Muscle layer of duodenum (tissue), 2 donors: Measurements from ENCODE around the gene ECHDC3.
A peak's percentile ranks its signal among the peaks of the same experiment; 100 is the strongest.

Experiments
- H3K27ac ChIP-seq: one replicate; pipeline ENCODE4 v1.7.0; 2013; ENCODE audit warnings: mild to moderate bottlenecking, low read length
- H3K27me3 ChIP-seq: one replicate; pipeline ENCODE4 v1.7.0; 2013; ENCODE audit warnings: low read depth, mild to moderate bottlenecking, control low read depth, low read length
- H3K36me3 ChIP-seq, 2 donors: one replicate each; pipeline ENCODE4 v1.7.0; 2013; ENCODE audit warnings: low read length in 2 of 2, control low read depth in 1 of 2, mild to moderate bottlenecking in 1 of 2; ENCODE audit not compliant: insufficient read depth in 2 of 2, control insufficient read depth in 1 of 2
- H3K4me1 ChIP-seq, 2 donors: one replicate each; pipeline ENCODE4 v1.7.0; 2013; ENCODE audit warnings: low read length in 2 of 2, mild to moderate bottlenecking in 2 of 2, control low read depth in 1 of 2, moderate library complexity in 1 of 2; ENCODE audit not compliant: insufficient read depth in 2 of 2, control insufficient read depth in 1 of 2
- H3K4me3 ChIP-seq, 2 donors: one replicate each; pipeline ENCODE4 v1.7.0; 2013; ENCODE audit warnings: low read length in 2 of 2, low read depth in 1 of 2, mild to moderate bottlenecking in 1 of 2
- H3K9me3 ChIP-seq, 2 donors: one replicate each; pipeline ENCODE4 v1.7.0; 2013; ENCODE audit warnings: low read length in 2 of 2, control low read depth in 1 of 2, mild to moderate bottlenecking in 1 of 2; ENCODE audit not compliant: control insufficient read depth in 1 of 2
- donor health status: healthy.

The ECHDC3 gene

GRCh38 chr10:11742009-11742778, at the start of gene ECHDC3:
Gene ECHDC3 (plus strand): TSS chr10:11742382. CDS start chr10:11742577, 195 bp downstream.
- H3K36me3 ChIP-seq, result no peaks in the 10 kb centered on the region
- no peaks in the 10 kb centered on the region for H3K9me3 ChIP-seq
- H3K27ac ChIP-seq, result no peak within 1 kb of the TSS
- no peaks in the 10 kb centered on the region for H3K27me3 ChIP-seq
- H3K4me3 ChIP-seq, result peak within 1 kb of the TSS; percentile 48 to 64
- peaks cover 0 to 11% of the 10 kb centered on the region in 2 donors for H3K4me1 ChIP-seq

GRCh38 chr10:11693376-11693775, 48.8 kb upstream of the ECHDC3 start:
- Histone ChIP-seq H3K27ac (no peak overlapping the region), H3K4me1 (no peaks in the 10 kb centered on the region), H3K36me3 (no peaks in the 10 kb centered on the region), H3K4me3 (no peak overlapping the region), H3K27me3 (no peaks in the 10 kb centered on the region), H3K9me3 (no peaks in the 10 kb centered on the region)

GRCh38 chr10:11695779-11696178, 46.4 kb upstream of the ECHDC3 start:
- no peak overlapping the region for H3K4me3 ChIP-seq
- H3K27me3 ChIP-seq, result no peaks in the 10 kb centered on the region
- H3K36me3 ChIP-seq, result no peaks in the 10 kb centered on the region
- H3K9me3 ChIP-seq, result no peaks in the 10 kb centered on the region
- H3K4me1 ChIP-seq, result no peaks in the 10 kb centered on the region
- no peak overlapping the region for H3K27ac ChIP-seq

- H3K27me3 ChIP-seq, result no peaks in the 10 kb centered on the region
- no peaks in the 10 kb centered on the region for H3K4me1 ChIP-seq
- H3K9me3 ChIP-seq, result no peaks in the 10 kb centered on the region
- no peak overlapping the region for H3K27ac ChIP-seq
- H3K4me3 ChIP-seq, result no peak overlapping the region
- H3K36me3 ChIP-seq, result no peaks in the 10 kb centered on the region
Measured at GRCh38 chr10:11697718-11698527, 44.3 kb upstream of the ECHDC3 start.

- Histone ChIP-seq H3K4me3 (no peak overlapping the region), H3K27me3 (no peaks in the 10 kb centered on the region), H3K36me3 (no peaks in the 10 kb centered on the region), H3K9me3 (no peaks in the 10 kb centered on the region), H3K4me1 (no peaks in the 10 kb centered on the region), H3K27ac (no peak overlapping the region)
Measured at GRCh38 chr10:11698691-11699549, 43.3 kb upstream of the ECHDC3 start.

GRCh38 chr10:11699550-11700097, 42.6 kb upstream of the ECHDC3 start:
- Histone ChIP-seq H3K9me3 (no peaks in the 10 kb centered on the region), H3K27ac (no peak overlapping the region), H3K4me3 (no peak overlapping the region)

GRCh38 chr10:11700539-11700938, 41.6 kb upstream of the ECHDC3 start:
- Histone ChIP-seq H3K27me3 (no peaks in the 10 kb centered on the region), H3K9me3 (no peaks in the 10 kb centered on the region), H3K27ac (no peak overlapping the region), H3K4me1 (no peaks in the 10 kb centered on the region), H3K36me3 (no peaks in the 10 kb centered on the region), H3K4me3 (no peak overlapping the region)

More at GRCh38 chr10:11699550-11700097, 42.6 kb upstream of the ECHDC3 start:
- Histone ChIP-seq H3K27me3 (no peaks in the 10 kb centered on the region), H3K36me3 (no peaks in the 10 kb centered on the region), H3K4me1 (no peaks in the 10 kb centered on the region)

- H3K4me3 ChIP-seq, result no peak overlapping the region
- no peaks in the 10 kb centered on the region for H3K36me3 ChIP-seq
- no peaks in the 10 kb centered on the region for H3K4me1 ChIP-seq
- no peaks in the 10 kb centered on the region for H3K27me3 ChIP-seq
- H3K27ac ChIP-seq, result no peak overlapping the region
- no peaks in the 10 kb centered on the region for H3K9me3 ChIP-seq
Measured at GRCh38 chr10:11701451-11702095, 40.6 kb upstream of the ECHDC3 start.

GRCh38 chr10:11702264-11702663, 39.9 kb upstream of the ECHDC3 start:
- Histone ChIP-seq H3K4me1 (no peaks in the 10 kb centered on the region), H3K4me3 (no peak overlapping the region), H3K27ac (no peak overlapping the region), H3K36me3 (no peaks in the 10 kb centered on the region), H3K9me3 (no peaks in the 10 kb centered on the region), H3K27me3 (no peaks in the 10 kb centered on the region)

- Histone ChIP-seq H3K27ac (no peak overlapping the region), H3K9me3 (no peaks in the 10 kb centered on the region), H3K27me3 (no peaks in the 10 kb centered on the region), H3K36me3 (no peaks in the 10 kb centered on the region), H3K4me1 (no peaks in the 10 kb centered on the region), H3K4me3 (no peak overlapping the region)
Measured at GRCh38 chr10:11704092-11704491, 38.1 kb upstream of the ECHDC3 start.
